Germinal center (tissue), 1 donor: ENCODE measurements around the gene MOCS3.
"Not testable (repeated sequence)": the region's sequence is repeated elsewhere in the genome, so short reads cannot be mapped to it uniquely, and the experiment has no call there.

Source experiments
- DNase-seq: peaks from one replicate; pipeline ENCODE4 v3.0.0; 2012; ENCODE audit warnings: mixed read lengths, low spot score

The MOCS3 gene

DNA sequence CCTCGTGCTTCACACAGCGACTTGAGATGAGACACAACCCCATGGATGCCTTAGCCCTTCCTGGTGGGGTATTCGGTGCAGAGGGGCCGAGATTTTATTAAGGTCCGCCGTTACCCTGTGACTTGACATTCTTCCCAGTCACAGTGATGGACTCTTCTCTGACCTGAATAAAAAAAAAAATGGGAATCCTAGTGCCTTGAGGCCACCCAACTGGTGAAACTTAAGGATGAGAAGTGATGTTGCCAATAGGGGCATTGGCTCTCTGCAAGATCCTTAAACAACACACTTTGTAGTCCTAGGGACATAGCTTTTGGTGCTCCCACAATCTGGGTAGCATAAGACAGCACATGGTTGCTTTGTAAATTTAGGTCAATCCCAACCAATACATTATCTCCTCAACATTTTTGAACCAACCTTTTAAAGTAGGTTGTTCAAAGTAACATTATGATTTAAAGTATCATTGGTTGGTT lies 26.6 kb upstream of the MOCS3 start:
- DNase-seq = no peak

DNA sequence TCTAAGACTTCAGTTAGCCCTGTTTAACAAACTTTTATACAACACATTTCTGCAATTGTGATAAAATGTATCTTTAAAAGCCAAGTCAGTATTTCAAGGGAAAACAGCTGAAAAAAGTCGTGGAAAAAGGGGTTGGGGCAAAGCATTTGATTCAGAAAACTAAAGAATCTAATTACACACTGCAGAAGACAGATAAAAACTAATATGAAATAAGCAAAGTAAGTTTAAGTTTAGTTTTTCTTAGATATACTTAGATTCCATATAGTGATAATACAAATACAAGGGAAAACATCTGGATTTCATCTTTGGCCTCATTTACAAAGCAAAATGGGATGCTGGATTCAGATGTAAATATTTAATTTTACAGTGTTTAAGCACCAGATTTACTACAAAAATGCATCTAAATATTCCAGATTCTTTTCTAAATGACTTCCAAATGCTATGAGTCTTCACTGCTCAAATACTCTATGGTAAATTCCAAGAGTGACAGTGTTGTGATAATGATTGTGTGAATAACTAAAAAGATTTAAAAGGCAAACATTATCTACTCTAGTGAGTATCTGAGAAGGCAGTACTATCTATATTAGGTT lies 25.8 kb upstream of the MOCS3 start:
- DNase-seq = no peak

DNA sequence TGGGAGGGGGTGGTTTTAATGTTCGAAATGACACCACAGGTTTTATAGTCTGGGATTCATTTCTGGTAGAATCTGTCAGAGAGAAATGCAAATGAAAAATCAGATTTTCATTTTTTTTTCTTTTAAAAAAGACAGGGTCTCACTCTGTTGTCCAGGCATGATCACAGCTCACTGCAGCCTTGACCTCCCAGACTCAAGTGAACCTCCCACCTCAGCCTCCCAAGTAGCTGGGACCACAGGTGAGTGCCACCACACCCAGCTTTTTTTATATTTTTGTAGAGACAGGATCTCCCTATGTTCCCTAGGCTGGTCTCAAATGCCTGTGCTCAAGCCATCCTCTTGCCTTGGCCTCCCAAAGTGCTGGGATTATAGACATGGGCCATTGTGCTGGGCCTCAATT lies 25.0 kb upstream of the MOCS3 start:
- no peak for DNase-seq

DNA sequence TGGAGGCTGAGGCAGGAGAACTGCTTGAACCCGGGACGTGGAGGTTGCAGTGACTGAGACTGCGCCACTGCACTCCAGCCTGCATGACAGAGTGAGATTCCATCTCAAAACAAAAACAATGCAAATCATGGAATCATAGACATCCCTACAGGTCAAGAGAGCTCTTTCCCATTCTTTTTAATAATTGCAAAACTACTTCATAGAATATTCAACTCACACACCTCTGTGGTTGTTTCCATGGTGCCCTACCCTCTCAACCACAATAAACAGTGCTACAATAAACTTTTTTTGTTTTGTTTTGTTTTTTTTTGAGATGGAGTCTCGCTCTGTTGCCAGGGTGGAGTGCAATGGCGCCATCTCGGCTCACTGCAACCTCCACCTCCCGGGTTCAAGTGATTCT lies 15.5 kb upstream of the MOCS3 start:
- no peak for DNase-seq

DNA sequence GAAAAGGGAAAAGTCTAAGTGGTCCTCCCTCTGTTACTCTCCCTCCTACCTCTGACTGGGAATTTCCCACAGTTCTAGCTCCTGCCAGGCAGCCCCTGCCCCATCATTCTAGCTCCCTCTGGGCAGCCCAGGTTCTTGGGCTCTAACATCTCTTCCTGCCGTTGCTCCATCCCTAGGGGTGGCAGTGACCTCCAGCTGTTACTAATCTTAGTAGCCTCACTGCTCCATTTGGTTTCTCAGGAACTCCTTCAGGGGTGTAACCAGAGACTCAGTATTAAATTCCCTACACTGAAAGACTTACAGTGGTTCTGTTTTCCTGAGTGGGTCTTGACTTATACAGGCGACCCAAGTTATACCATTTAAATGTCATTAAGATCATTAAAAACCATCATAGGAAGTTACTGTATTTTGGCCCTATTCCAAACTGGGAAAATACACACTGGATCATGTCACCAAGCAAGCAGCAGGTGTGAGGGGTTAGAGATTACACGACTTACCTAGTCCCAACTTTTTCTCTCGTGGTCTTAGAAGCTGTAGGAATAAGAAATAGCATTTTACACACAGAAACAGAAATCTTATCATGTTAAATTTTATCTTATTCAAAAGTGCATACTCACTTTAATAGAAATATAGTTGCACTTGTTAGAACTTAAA lies 10.4 kb upstream of the MOCS3 start:
- DNase-seq = no peak

DNA sequence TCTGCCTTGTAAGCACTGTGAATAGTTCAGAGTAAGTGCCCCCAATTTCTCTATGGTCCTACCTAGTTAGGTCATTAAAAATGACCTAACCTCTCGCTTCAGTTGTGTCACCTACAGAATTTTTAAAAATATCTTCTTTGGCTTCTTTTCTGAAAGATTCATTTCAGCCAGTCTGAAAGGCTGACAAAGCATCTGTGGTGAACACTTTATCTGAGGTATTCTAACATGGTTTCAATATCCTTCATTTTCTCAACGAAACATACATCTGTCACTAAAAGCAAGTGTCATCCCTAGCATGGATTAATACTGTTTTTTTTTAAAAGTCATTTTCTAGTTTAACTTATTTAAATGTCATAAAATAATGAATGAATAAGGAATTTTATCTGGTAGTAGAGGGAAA lies 5.4 kb upstream of the MOCS3 start:
- DNase-seq = no peak

DNA sequence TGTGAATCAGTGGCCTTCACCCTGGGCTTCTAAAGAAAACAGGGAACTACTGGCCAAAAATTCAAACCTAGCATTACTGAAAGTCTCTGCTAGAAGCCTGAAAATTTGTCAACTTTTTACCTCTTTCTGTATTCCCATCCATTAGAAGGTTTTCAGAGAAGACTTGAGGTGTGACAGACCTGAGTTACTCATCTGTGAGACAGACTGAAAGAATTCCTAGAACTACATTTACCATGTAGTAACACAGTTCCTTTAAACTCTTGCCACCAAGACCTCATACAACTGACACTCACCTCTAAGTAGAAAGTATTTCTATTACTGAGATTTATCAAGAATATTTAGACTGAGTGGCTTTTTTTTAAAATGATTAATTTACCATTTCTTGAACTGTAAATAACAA lies 4.8 kb upstream of the MOCS3 start:
- no peak for DNase-seq

DNA sequence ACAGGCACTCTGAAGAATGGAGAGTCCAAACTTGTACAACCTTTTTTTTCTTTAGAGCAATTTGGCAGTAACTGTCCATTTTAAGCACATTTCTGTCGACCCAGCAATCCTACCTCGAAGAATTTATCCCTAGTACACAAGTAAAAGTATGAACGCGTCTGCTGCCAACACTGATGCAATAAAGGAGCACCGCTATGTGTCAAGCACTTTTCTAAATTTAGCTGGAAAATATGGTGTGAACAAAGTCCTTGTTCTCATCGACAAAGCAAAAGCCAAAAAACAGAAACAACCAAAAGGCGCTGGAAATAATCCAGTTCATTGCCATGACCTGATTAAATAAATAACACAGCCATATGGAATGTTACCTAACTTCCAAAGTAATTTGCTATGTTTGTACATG lies 1.3 kb upstream of the MOCS3 start:
- no peak for DNase-seq

DNA sequence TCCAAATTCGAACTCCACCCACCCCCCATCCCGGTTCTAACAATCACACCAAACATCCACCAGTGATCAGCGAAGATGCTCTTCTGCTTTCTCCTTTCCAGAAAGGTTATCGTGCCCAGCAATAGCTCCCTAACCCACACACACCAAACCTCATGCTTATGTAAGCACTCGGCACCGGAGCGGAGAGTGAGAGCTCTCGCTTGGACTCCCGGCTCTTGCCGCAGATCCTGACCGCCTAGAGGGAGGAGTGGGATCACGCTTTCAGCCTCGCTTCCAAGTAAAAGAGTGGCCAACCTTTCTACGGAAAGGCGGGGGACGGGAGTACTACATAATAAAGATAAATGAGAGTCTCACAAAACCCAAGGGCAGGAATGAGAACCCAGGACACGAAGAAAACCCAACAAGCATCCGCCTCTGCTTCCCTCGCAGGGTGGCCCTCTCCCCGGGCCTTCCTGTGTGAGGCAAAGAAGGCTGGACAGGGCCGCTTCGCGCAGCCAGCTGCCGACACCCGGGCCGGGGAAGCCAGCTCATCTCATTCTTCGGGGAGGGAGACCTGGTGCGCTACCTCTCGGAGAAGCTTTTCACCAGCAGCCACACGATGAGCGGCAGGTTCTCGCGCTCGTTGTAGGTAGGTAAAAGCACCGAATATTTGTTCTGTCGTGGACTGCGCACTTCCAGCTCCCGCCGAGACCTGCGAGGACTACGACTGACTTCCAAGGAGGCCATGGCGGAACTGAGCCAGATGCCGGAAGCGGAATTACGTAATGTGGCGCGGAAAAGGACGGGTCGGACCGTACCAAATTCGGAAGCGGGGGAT lies 612 bp upstream of the MOCS3 start, which contains the start of gene DPM1:
DPM1 (minus strand) TSS at position 735 of the 817 bp plus-strand sequence; CDS start at position 726, 9 bp downstream.
- peak; percentile 84 for DNase-seq

DNA sequence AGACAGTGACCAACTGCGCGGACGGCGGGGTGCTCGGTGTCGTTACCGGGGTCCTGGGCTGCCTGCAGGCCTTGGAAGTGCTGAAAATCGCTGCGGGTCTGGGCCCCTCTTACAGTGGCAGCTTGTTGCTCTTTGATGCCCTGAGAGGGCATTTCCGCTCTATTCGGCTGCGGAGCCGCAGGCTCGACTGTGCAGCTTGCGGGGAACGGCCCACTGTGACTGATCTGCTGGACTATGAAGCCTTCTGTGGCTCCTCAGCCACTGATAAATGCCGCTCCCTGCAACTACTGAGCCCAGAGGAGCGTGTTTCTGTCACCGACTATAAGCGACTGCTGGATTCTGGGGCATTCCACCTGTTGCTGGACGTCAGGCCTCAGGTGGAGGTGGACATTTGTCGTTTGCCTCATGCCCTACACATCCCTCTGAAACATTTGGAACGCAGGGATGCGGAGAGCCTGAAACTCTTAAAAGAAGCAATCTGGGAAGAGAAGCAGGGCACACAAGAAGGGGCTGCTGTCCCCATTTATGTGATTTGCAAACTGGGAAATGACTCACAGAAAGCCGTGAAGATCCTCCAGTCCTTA lies 1.0 kb downstream of the MOCS3 start:
- DNase-seq = no peak

DNA sequence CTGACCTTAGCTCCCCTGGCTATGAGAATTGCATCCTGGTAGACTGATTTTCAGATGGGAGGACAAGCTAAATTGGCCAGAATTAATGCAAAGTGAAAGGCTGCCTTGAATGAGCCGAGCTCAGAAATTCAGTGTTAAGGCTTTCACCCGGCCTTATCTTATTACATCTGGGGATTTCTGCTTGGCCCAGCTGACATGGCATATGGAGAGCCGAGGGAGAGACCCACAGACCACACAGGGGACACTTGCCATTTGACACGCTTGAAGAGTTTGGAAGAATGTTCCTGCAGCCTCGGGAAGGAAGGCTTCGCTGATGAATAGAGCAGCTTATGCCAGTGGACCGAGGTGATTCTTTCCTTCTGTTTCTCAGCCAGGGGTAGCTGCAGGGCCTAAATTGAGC lies 9.0 kb downstream of the MOCS3 start:
- no peak for DNase-seq

DNA sequence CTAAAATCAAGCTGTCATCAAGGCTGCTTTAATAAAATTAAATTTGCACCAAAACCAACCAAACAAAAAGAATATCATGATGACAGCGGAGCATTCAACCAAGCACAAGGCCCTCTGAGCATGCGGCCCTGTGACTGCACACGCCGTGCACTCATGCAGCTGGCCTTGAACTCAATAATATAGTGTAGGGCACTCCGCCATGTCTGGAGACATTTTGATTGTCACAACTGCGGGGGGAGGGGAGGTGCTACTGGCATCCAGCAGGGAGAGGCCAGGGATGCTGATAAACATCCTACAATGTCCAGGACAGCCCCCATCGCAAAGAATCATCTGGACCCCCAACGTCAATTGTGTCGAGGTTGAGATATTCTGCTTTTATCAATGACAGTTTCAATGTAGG lies 9.7 kb downstream of the MOCS3 start:
- DNase-seq = no peak

DNA sequence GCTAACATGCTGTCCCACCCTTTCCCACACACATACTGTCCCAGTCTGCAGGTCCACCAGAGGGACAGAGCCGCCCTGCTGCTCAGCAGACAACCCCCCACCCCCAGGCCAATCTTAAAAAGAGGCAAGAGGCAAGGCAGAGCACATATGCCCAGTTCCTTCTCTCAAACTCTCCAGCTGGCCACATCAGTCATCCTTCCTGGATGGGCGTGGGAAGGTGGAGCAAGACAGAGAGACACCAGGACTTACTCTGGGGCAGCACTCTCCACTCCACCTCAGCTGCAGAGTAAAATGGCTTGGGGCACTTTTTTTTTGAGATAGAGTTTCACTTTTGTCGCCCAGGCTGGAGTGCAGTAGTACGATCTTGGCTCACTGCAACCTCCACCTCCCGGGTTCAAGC lies 10.8 kb downstream of the MOCS3 start:
- DNase-seq = no peak

DNA sequence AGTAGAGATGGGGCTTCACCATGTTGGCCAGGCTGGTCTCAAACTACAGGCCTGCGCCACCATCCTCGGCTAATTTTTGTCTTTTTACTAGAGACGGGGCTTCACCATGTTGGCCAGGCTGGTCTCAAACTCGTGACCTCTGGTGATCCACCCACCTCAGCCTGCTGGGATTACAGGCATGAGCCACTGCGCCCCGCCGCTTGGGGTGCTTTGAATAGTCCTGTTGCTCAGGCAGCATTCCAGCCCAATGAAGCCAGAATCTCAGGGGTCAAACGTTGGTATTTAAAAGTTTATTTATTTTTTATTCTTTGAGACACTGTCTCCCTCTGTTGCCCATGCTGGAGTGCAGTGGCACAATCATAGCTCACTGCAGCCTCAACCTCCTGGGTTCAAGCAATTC lies 11.3 kb downstream of the MOCS3 start:
- no peak for DNase-seq

DNA sequence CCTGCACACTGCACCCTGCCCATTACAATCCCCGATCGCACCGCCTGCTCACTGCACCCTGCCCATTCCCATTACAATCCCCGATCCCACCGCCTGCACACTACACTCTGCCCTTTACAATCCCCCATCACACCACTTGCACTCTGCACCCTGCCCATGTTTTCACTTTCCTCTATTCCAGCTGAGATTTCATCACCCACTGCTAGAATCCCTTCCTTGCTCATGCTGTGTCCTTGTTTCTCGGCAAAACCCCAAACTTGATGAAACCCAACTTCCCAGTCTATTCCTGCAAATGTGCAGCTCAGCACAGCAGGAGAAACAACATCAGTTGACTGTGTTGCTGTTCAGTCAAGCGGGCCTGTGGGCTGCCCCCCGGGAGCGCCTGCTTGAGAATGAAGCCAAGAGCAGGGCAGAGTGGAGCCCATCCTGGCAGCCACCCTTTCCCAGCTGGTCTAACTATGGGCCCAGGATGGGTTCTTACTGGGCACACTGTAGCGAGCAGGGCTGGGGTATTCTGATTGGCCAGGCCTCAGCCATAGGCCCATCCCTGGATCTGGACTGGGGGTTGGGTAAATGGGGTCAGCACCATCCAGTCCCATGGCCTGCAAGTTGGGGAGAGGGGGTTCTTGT lies 17.2 kb downstream of the MOCS3 start:
- DNase-seq = no peak

DNA sequence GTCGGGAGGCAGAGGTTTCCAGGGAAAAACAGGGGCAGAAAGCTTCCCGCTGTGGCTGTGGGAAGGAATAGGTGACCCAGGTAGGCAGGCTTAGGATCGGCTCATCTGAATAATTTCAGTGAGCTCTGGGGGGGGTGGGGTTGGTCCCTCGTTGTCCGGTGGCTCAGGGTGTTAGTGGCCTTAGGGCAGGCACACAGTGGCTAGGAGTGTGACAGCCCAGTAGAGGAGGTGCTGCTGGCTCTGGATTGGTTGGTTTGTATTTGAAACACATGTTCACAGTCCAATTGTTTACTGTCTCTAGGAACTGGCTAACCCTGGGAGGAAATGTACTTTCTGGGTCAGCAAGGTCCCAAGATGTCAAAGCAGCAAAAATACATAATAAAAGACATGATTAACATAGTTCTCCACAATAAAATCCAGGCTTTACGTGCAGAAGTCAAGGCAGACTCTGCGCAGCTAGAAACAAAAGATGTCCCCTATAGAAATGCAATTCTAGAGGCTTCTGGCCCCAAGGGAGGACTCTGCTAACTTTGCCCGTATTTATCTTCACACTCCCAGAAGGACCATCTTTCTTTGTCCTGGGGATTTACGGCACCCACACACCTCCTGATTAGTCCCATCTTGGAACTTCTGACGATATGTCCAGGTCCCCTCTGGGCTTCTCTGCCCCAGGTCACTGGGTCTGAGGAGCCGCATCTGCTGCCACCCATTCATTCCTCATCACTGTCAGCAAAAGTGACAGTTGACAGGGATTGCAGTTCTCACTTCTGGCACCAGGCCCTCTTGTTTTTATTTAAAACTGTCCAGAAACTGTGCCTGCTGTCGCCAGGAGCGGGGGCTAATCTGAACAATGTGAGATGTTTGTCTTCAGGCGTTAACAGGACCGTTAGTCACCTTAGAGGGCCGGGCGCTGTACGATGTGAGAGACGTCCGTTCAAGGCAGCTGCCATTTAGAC lies 18.7 kb downstream of the MOCS3 start:
- DNase-seq = no peak

DNA sequence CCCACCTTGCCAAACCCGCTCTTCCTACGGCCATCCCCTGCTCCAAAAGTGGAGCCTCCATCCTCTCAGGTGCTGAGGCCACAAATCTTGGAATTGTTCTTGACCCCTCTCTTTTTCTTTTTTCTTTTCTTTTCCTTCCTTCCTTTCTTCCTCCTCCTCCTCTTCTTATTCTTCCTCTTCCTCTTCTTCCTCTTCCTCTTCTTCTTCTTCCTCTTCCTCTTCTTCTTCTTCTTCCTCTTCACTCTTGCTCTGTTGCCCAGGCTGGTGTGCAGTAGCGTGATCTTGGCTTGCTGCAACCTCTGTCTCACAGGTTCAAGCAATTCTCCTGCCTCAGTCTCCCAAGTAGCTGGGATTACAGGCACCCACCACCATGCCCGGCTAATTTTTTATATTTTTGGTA lies 19.9 kb downstream of the MOCS3 start:
- DNase-seq = not testable (repeated sequence)

DNA sequence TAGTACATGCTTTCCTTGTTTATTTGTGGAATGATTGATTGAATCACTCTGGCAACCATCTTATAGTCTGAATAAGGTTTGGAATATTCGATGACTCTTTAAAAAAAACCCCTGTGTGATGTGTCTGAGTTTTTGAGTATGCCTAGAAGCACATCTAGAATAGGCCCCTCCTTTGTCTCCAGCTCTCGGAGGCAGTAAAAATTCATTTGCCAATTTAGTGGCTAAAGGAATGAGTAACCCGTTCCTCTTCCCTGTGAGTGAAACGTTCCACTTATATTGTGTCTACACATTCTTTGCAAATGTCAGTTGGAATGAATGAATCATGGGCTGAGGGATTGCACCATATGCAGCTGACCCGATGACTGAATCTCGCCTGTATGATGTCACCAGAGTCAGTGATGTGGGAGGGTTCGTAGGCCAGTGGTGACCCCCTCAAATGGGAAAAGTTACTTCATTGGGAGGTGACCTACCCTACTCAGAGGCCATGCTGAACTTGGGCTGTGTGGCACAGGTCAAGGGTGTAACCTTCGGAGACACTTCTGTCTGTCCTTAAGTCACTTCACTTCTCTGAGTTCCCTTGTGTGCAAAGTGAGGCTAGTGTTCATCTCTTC lies 21.6 kb downstream of the MOCS3 start:
- no peak for DNase-seq

DNA sequence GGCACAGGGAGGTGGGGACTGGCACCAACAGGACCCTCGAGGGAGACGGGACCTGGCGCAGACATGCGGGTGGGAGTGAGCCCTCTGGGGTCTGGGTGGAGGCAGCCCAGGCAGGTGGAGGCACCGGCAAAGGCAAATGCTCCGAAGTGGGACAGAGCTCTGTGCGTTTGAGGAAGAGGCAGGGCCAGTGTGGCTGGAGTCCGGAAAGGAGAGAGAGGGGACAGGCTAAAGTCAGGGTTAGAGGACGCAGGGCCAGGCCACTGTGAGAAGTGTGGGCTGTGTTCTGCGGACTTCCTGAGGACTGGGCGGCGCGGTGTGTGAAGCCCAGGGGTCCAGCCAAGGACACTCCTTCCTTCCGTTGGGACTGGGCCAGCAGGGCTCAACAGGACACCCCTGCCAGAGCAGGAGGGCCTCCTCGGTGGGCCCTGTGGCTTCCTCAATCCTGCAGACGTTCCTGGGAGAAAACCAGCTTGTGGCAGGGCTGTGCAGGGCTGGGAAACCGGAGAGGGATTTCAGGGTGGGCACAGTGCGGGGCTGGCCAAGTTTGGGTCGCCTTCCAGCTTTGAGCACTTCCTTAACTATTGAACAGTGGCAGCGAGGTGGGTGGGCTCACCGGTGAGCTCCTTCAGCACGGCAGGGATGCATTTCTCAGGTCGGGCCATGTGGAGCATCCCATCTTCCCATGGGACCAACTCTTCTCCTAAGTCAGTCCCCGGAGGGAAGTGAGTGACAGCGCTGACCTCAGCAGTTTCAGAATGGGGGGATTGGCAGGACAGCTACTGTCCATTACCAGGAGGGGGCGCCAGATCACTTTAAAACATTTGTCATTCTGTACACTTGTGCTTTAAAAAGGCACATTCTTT lies 22.5 kb downstream of the MOCS3 start:
- peak; percentile 73 for DNase-seq

DNA sequence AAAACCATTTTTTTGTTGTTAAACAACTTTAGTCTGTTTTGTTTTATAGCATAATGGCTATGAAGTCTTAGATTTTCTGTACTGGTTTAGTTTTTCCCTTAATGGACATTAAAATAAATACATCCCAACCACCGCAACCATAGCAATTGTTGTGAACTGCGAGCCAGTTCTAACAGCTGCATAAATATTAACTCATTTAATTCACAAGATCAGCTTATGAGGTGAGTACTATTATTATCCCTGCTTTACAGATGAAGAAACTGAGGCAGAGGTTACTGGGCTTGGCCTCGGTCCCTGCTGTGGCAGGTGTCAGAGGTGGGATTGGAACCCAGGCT lies 23.1 kb downstream of the MOCS3 start:
- DNase-seq = no peak
